Subcutaneous abdominal adipose tissue (tissue), 5 donors: ENCODE data around the gene KLRB1.
"Not testable (repeated sequence)": the region's sequence is repeated elsewhere in the genome, so short reads cannot be mapped to it uniquely, and the experiment has no call there.

ENCODE experiments used
- H3K27ac ChIP-seq: one replicate; pipeline ENCODE4 v1.7.0; 2013; ENCODE audit warnings: low read depth, mild to moderate bottlenecking, inconsistent platforms, low read length, moderate library complexity
- H3K27me3 ChIP-seq, 5 donors: one replicate each; pipeline ENCODE4 v1.7.0; 2013; ENCODE audit warnings: low read length in 5 of 5, inconsistent platforms in 1 of 5; ENCODE audit not compliant: control insufficient read depth in 5 of 5, insufficient read depth in 4 of 5
- H3K36me3 ChIP-seq, 5 donors: one replicate each; pipeline ENCODE4 v1.7.0; 2013; ENCODE audit warnings: low read length in 5 of 5; ENCODE audit not compliant: control insufficient read depth in 5 of 5, insufficient read depth in 5 of 5
- H3K4me1 ChIP-seq, 5 donors: one replicate each; pipeline ENCODE4 v1.7.0; 2013; ENCODE audit warnings: low read length in 5 of 5, mild to moderate bottlenecking in 3 of 5, moderate library complexity in 1 of 5; ENCODE audit not compliant: control insufficient read depth in 5 of 5, insufficient read depth in 5 of 5
- H3K4me3 ChIP-seq, 5 donors: one replicate each; pipeline ENCODE4 v1.7.0; 2013; ENCODE audit warnings: low read length in 5 of 5, low read depth in 1 of 5
- H3K9ac ChIP-seq, 5 donors: one replicate each; pipeline ENCODE4 v1.7.0; 2013; ENCODE audit warnings: low read length in 5 of 5, mild to moderate bottlenecking in 4 of 5, moderate library complexity in 3 of 5
- H3K9me3 ChIP-seq, 5 donors: one replicate each; pipeline ENCODE4 v1.7.0; 2013; ENCODE audit warnings: low read length in 5 of 5; ENCODE audit not compliant: control insufficient read depth in 5 of 5
- donor health status: healthy.
- donor health status: healthy.
- donor health status: healthy.
- donor health status: healthy.
- donor health status: healthy.

Gene KLRB1

DNA sequence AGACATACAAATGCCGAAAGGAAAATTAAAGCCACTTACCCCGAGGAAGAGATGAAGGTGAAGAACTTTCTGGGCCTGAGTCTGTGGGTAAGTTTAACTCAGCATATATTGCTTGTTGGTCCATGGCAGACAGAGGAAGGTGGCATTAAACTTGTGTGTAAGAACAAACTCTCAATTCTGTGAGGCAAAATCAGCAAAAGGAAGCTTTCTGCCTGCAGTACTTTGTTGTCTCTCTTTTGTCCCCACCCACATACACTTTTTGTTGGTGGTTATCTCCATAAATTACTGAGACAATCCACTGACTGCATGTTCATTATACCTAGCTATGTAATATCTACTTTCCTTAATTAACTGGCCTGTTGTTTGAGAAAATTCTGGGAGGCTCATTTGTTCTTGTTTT, at the start of gene KLRB1:
KLRB1 (minus strand) TSS at position 201 of the 400 bp plus-strand sequence; CDS start at position 124, 77 bp downstream.
- H3K36me3 ChIP-seq, result no peaks in the 10 kb centered on the region

GRCh38 chr12:9651265-9651729, 43.6 kb upstream of the KLRB1 start:
- Histone ChIP-seq H3K9ac (no peak overlapping the region), H3K27me3 (no peaks in the 10 kb centered on the region), H3K36me3 (peaks cover 12 to 26% (median 19%) of the 10 kb centered on the region in 5 donors), H3K9me3 (no peaks in the 10 kb centered on the region), H3K27ac (peak overlapping the region; percentile 74), H3K4me1 (peaks cover 0 to 38% (median 27%) of the 10 kb centered on the region in 5 donors), H3K4me3 (no peak overlapping the region)

More for the DNA sequence above, at the start of gene KLRB1:
- Histone ChIP-seq H3K9me3 (peaks cover 0 to 2% (median 0%) of the 10 kb centered on the region in 5 donors), H3K4me1 (no peaks in the 10 kb centered on the region), H3K9ac (no peak within 1 kb of the TSS), H3K27ac (no peak within 1 kb of the TSS), H3K4me3 (no peak within 1 kb of the TSS), H3K27me3 (no peaks in the 10 kb centered on the region)

- peak overlapping the region; percentile 15 to 96 (median 80) for H3K4me3 ChIP-seq
- H3K27me3 ChIP-seq, result no peaks in the 10 kb centered on the region
- peak overlapping the region in 4 of 5 donors; percentile 42 to 87 (median 61) for H3K9ac ChIP-seq
- peak overlapping the region; percentile 74 for H3K27ac ChIP-seq
- no peaks in the 10 kb centered on the region for H3K9me3 ChIP-seq
- peaks cover 8 to 15% (median 12%) of the 10 kb centered on the region in 5 donors for H3K36me3 ChIP-seq
- H3K4me1 ChIP-seq, result peaks cover 0 to 38% (median 27%) of the 10 kb centered on the region in 5 donors
Observed at GRCh38 chr12:9650151-9650576, 42.4 kb upstream of the KLRB1 start.

DNA sequence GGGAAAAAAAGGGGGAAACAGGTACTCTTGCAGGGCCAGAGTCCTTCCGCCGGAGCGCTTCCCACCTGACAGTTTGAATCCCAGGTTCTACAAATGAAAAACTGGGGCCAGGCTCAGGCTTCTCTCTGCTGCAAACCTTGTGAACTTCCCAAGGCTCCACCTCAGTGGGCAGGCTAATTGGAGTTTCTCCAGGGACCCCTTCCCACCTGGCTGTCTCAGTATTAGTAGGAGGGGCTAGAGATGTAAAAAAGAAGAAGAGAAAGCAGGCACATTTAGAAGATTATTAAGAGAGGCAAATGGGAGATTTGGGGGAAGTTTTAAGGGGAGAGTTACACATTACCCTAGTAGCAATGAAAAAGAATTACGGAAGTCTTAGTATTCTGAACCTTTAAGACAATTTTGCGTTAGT, 41.8 kb upstream of the KLRB1 start:
- Histone ChIP-seq H3K9ac (peak overlapping the region; percentile 4 to 87 (median 63)), H3K27ac (peak overlapping the region; percentile 74), H3K4me1 (peaks cover 0 to 38% (median 27%) of the 10 kb centered on the region in 5 donors), H3K4me3 (peak overlapping the region; percentile 50 to 96 (median 80)), H3K36me3 (peaks cover 6 to 10% (median 8%) of the 10 kb centered on the region in 5 donors), H3K9me3 (no peaks in the 10 kb centered on the region), H3K27me3 (no peaks in the 10 kb centered on the region)

DNA sequence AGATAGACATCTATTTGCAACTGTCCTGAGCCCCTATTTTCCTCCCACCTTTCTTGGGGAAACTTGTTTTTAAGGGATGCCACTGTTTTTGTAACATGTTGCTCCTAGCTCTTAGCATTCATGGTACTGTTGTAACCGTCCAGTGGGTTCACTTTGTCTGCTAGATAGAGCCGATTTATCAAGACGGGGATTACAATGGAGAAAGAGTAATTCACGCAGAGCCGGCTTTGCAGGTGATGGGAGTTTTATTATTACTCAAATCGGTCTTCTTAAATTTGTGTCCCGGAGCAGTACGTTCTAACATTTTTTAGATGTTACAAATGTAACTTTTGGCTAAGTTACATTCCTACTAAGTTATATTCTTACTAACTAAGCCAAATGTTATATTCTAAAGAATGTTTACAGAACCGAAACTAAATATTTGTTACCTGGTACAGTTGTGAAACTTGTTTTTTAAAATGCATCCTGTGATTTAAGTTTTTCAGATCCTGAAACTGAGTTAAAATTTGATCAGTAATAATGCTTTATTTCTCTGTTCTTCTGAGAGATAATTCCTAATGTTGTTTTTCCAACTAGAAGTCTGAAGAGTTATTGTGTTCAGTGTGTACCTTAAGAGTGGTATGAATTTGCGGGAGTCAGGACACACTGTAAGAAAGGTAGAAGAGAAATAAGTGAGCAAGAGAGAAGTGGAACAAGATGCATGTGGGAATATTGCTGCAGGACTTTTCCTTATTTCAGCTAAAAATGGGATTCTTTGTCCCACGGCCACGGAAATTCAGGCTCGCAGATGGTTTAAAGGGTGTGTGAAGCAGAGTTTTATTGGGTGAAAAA, 41.2 kb upstream of the KLRB1 start:
- Histone ChIP-seq H3K27ac (peak overlapping the region; percentile 74), H3K9me3 (no peaks in the 10 kb centered on the region), H3K4me3 (peak overlapping the region; percentile 75 to 96 (median 80)), H3K9ac (peak overlapping the region; percentile 4 to 87 (median 68)), H3K27me3 (no peaks in the 10 kb centered on the region), H3K4me1 (peaks cover 0 to 38% (median 27%) of the 10 kb centered on the region in 5 donors), H3K36me3 (peaks cover under 1 to 4% (median 3%) of the 10 kb centered on the region in 5 donors)

DNA sequence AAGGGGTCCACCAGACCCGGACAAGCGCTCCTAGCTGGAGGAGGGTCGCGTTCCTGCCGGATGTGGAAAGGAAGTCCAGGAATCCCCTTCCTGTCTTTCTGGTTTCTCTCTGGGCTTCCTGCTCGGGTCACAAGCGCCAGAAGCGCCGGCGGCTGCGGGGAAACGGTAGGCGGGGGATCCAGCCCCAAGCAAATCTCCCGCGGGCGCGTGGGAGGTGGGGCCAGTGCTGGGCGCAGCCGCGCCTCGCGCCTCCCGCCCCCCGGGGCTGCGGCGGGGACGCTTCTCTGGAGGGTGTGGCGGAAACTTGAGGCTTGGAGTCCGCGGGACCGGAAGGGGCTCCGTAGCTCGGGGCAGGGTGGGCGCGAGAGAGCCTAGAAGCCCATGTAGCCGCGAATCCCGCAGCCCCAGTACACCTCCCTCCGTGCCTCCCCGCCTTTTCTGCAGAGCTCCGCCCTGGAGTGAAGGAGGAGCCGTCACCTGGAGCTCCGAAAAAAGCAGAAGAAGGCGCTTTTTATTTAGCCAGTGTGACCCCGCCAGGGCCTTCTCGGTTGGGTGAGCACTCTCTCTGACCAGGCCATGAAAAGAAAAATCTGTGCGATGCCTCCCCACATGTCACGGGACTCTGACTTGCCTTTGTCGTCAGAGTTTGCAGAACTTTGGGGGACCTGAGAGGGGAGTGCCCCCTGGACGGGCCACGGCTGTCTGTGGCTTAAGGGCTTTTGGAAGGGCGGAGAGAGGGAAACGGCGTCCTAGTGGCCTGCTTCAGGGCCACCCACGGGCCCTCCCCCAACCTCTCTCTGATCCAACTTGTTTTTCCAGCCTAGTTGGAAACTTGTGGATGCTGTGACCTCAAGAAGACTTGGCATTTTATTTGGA, 40.3 kb upstream of the KLRB1 start:
- peaks cover 0 to 38% (median 27%) of the 10 kb centered on the region in 5 donors for H3K4me1 ChIP-seq
- peak overlapping the region; percentile 75 to 96 (median 80) for H3K4me3 ChIP-seq
- H3K9ac ChIP-seq, result peak overlapping the region; percentile 63 to 87 (median 68)
- H3K9me3 ChIP-seq, result no peaks in the 10 kb centered on the region
- no peaks in the 10 kb centered on the region for H3K27me3 ChIP-seq
- H3K27ac ChIP-seq, result peak overlapping the region; percentile 74
- no peaks in the 10 kb centered on the region for H3K36me3 ChIP-seq

GRCh38 chr12:9646794-9647781, 39.4 kb upstream of the KLRB1 start:
- H3K9me3 ChIP-seq, result no peaks in the 10 kb centered on the region
- peak overlapping the region; percentile 63 to 87 (median 68) for H3K9ac ChIP-seq
- peaks cover 0 to 2% (median 0%) of the 10 kb centered on the region in 5 donors for H3K27me3 ChIP-seq
- peak overlapping the region; percentile 72 to 91 (median 77) for H3K4me3 ChIP-seq
- H3K4me1 ChIP-seq, result peaks cover 0 to 38% (median 27%) of the 10 kb centered on the region in 5 donors
- no peaks in the 10 kb centered on the region for H3K36me3 ChIP-seq
- H3K27ac ChIP-seq, result peak overlapping the region; percentile 74

DNA sequence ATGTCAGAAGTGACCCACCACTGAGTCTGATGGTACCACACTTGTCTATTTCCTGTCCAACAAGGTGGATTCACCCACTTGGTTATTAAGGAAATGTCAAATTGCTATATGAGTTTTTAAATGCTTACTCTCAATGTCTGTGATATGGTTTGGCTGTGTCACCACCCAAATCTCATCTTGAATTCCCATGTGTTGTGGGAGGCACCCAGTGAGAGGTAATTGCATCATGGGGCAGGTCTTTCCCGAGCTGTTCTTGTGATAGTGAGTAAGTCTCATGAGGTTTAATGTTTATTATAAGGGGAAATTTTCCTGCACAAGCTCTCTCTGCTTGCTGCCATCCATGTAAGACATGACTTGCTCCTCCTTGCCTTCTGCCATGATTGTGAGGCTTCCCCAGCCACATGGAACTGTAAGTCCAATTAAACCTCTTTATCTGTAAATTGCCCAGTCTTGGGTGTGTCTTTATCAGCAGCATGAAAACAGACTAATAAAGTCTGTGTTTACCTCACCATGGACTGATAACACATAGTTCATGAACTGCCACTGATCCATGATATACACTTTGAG, 37.4 kb upstream of the KLRB1 start:
- not testable (repeated sequence) for H3K27me3 ChIP-seq, H3K9me3 ChIP-seq, H3K36me3 ChIP-seq, H3K4me3 ChIP-seq, H3K9ac ChIP-seq, H3K27ac ChIP-seq
- H3K4me1 ChIP-seq, result peaks cover 0 to 26% (median 23%) of the 10 kb centered on the region in 5 donors
